SK-MEL-5 (cell line): ENCODE data around the gene CMTR1. TPM values are rescaled to one million over a fixed set of nuclear protein-coding genes. Genes with fewer than 3 reads are reported as not detected.

ENCODE experiments used
- DNase-seq: peaks from one replicate; pipeline ENCODE4 v3.0.0-alpha.2; 2016; ENCODE audit warnings: low read depth, low spot score
- in situ Hi-C: cut with HindIII; loops from 2 replicates; pipeline ENCODE4 v1.10.0; 2016; ENCODE audit warnings: low sequenced_read_pairs, high pct_unique_total_duplicates, low pct_unique_long_range_greater_than_20kb
- total RNA-seq: library from RNA; depleted of rRNA; stranded (reverse); fragments of >200 nt; shearing (Covaris generic); gene quantifications from 2 replicates; pipeline ENCODE4 v1.2.3, GENCODE V29; 2014

CMTR1 gene
- total RNA-seq, 1 experiment from 2014 or later, result 32.9 TPM

DNA sequence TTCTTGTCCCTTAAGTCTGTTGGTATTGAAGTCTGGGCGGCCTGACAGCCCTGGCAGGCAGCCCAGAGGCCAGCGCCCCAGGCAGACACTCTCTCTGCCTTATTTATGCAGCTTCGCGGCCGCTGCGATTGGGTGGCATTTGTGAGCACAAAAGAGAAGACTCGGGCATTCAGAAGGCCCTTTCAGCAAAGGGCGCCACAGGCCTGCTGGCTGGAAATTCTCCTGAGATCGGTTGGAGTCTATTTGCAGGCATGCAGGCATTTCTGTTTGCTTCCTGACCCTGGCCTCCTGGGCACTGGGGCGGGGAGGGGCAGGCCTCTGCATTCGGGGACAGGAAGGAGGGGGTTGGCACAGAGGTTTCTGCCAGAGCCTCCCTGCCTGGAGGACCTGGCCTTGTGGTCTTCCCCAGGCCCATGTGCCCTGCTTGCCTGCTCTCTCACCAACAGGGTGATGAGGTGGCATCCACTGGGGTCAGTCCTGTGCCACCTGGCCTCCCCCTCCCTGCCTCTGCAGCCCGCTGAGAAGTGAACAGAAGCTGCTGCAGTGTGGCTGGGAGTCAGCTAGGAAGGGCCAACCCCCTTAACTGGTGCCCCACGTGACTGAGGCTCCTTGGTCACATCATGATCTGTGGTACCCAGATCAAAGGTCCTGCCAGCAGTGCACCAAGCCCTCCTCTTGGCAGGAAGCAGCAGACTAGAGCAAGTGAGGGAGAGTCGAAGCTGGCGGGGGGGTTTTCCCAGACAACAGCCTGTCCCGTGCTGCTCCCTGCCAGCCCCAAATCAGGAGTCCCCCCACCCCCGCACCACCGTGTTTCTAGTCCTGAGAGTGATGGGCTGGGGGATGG lies 83.3 kb downstream of the CMTR1 start:
- peak; percentile 77 for DNase-seq
- in situ Hi-C loops, result no loop called here

DNA sequence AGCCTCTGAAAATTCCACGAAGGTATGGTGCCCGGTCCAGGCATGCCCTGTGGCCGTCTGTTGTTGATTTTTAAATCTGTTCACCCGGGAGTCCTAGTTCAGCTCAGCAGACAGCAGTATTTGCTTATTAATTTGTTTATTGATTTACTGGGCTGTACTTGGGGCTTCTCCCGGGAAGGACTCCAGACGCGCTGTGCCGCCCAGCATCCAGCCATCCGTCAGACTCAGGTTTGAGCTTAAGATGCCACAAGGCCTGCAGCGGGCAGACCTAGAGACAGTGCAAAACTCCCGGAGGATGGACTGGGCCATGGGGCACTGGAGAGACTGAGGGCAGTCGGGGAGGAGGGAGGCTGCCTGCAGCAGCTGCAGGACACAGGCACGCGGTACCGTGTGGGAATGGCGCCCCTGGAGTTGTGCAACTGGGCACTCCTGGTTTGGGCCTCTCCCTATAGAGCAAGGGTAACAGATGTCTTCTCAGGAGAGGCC lies 83.9 kb downstream of the CMTR1 start:
- in situ Hi-C loops, result no loop called here
- no peak for DNase-seq

DNA sequence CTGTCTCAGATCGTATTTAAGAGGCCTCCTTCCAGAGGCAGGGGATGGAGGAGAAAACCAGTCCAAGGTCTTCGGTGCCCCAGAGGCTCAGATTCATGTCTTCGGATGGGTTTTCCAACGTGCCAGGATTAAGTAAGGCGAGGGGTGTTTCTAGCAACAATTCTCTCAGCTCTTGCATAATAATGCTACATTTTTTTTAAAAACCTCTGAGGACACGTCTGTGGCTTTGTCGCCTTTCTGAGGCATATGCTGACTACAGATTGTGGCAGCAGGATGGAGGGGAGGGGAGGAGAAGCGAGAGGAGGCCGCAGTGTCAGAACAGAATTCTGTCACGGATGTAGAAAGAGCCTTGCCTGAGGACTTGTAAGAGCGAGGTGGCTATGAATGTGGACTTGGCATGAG lies 84.4 kb downstream of the CMTR1 start:
- in situ Hi-C loops, result no loop called here
- DNase-seq, result no peak

DNA sequence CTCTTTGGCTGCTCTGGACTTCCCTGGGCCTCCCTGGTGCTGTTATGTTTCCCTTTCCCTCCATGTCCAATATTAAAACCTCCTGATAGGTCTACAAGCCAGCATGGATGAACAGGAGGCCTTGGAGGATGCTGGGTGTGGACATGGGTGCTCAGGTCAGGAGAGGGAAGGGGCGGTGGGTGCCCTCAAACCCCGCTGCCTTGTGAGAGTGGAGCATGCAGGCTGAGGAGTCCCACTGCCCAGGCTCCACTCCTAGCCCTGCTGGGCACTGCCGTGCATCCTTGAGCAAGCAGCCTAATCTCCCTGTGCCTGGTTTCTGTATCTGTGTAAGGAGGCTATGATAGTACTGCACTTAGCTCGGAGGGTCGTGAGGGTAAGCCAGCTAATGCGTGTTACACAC lies 85.1 kb downstream of the CMTR1 start:
- in situ Hi-C loops, result no loop called here
- no peak for DNase-seq

DNA sequence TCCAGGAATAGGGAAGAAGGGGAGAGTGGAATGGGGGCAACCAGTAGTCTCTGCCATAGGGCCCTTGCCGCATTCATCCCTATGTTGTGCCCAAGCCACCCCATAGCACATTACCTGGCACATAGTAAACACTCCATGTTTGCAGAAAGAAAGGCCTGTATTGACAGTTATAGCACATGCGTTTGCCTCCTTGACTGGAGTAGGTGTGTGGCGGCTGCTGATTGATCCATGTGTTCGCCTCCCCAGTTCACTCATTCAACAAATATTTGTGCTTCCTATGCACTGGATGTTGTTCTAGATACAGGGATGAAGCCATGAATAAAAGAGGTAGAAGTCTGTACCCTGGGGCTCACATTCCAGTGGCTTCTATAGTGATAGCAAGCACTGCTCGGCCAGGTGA lies 86.4 kb downstream of the CMTR1 start:
- no peak for DNase-seq
- in situ Hi-C loops, result no loop called here

DNA sequence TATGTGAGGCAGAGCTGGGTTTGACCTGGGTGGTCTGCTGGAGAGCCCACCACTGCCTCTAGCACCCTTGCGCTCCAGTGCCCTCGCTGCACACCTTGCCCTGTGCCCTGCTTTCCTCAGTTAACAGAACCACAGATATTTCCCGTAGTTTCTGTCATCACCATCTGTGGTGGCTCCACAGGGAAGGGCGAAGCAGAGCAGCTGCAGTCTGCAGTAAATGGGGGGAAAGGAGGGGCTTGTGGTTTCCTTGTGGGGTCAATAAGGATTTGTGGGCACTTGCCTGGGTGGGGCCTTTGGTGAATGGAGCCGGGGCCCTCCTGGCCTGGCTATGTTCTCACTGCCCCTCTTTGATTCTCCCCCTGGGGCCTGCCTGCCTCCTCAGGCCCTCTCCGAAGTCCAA lies 87.9 kb downstream of the CMTR1 start:
- in situ Hi-C loops, result no loop called here
- DNase-seq, result no peak

DNA sequence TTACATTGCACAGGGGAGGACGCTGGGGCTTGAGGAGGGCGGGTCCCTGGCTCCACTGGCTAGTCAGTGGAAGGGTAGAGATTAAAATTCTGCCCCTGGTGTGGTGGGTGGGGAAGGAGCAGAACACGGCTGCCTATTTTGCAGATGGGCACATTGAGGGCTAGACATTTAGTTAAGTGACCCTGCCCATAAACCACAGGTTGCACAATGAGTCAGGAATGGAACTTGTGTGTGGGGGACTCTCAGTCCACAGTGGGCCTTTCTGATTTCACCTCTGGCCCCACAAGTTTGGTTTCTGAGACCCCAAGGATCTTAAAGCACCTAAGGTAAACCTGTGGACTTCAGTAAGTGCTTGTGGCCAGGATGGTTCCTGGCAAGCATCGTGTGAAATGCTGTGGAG lies 88.7 kb downstream of the CMTR1 start:
- DNase-seq, result no peak
- in situ Hi-C loops, result no loop called here

DNA sequence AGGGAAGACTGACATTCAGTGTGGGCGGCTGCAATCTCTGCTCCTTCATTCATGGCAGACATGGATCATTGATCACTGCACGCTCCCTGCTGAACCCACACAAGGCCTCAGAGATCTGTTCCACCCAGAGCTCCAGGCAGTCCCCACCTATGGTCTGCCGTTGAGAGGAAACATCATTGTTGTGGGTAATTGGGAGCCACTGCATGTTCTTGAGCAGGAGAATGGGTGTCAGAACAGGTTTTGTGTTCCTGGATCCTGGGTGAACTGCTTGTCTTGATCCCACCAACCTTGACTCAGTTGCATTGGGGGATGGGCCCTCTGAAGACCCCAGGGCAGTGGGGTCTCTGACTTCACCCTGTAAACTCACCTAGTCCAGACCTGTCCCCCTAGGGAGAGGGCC lies 89.8 kb downstream of the CMTR1 start:
- in situ Hi-C loops, result no loop called here
- DNase-seq, result no peak

DNA sequence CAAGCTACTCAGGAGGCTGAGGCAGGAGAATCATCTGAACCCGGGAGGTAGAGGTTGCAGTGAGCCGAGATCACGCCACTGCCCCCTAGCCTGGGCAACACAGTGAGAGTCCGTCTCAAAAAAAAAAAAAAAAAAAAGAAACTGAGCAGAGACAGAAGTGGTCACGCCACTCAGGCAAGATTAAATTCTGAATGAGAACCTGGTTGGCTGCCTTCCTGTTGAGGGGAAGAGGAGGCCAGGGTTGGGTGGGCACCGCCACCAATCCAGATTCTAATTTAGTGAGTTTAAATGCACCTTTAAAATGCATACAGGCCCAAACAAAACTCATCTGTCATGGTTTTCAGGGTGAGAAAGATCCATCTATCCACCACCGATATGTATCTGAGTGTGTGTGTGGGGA lies 90.4 kb downstream of the CMTR1 start:
- in situ Hi-C loops, result no loop called here
- DNase-seq, result no peak

DNA sequence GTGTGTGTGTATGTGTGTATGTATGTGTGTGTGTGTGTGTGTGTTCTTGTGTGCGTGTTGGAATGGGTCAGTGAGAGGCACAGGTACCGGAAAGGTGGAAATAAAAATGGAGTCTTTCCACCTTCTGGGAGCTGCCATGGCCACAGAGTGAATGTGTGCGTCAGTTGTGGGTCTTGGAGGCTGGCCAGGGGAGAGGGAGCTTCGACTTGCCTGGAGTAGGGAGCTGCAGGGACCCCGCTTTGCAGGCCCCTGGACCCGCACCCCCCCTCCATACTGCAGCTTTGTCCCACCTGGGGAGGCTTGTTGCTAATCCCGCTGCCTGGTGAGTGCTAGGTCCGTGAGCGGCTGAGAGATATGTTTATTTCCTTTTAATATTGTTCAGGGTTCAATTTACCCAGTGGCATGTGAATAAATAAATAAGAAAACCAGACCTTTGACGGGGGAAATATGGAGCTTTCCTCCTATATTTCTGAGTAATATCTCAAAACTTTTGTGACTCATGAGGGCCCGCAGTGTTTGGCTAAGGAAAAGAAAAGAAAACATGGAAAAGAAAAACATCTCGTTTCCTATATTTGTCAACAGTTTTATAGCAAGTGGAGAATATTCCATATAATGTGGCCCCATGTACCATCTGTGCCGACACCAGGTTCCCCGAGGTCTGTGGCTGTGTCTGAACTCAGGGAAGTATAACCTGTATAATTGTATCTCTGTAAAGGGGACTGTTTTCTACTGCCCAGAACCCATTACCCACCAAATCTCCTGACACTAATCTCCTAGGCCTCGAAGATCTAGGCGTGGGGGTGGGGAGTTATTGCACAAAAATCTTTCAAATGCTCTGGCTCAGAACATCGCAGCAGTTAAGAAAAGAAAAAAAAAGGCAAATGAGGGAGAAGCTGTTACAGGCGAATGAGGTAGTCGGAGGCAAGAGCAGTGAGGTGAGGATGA lies 91.3 kb downstream of the CMTR1 start:
- in situ Hi-C loops, result no loop called here
- DNase-seq, result no peak

DNA sequence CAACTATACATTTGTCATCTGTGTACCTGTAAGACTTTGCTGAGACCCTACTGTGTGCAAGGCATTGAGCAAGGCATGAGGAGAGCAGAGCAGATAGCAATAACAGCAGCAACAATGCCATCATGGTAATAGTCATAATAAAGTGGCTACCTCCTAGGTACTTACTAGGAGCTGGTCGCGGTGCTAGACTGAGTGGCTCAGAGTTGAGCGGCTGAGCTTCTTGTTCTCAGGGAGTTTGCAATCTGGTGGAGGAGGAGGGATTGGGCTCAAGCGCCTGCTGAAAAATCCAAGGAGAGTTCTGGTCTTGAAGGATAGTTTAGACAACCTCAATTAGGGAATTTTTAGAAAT lies 91.9 kb downstream of the CMTR1 start:
- in situ Hi-C loops, result no loop called here
- DNase-seq, result no peak

DNA sequence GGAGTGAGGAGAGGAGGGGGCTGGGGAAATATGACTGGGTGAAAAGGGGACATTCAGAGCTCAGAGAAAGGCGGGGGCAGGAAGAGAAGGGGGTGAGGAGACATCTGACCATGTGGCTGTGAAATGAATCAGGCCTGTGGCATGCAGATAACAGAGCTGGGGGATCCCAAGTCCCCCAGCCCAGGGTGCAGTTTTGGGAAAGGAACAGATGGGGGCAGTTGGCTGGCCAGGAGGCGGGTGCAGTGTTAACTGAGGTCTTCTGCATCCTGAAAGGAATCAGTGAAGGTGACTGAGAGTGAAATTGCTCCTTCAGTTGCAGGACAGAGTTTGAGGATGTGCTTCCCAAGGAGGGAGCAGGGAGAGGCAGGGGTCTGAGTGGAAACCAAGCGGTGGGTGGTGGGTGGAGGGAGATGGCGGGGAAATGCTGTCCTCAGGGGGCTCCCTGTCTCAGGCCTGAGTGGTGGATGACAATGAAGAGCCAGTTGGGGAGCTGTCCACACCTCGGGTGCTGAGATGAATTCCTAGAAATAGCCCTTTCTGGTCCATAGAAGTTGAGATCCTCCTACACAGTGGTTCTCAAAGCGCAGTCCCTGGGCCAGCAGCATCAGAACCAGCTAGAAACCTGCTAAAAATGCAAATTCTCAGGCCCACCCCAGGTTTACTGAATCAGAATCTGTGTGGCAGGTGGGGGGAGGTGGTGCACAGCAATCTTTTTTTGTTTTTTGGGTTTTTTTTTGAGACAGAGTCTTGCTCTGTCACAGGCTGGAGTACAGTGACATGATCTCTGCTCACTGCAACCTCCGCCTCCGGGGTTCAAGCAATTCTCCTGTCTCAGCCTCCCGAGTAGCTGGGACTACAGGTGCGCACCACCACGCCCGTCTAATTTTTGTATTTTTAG lies 92.7 kb downstream of the CMTR1 start:
- in situ Hi-C loops, result no loop called here
- no peak for DNase-seq

DNA sequence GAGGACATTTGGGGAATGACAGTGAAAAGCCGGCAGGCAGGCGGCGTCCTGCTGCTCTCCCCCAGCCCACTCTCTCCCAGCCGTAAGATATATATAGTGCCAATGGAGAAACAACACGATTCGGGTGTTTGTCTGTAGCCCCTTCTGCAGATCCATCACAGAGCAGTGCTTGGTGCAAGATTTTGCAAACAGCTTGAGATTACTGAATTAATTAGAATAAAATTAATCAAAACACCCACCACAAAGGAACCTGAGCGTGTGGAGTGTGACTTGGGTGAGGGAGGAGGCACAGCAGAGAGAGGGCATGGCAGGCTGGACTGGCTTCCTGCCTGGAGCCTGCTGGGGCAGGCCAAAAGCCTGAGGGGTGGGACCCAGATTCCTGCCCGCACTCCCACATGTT lies 95.5 kb downstream of the CMTR1 start:
- in situ Hi-C loops, result no loop called here
- no peak for DNase-seq

DNA sequence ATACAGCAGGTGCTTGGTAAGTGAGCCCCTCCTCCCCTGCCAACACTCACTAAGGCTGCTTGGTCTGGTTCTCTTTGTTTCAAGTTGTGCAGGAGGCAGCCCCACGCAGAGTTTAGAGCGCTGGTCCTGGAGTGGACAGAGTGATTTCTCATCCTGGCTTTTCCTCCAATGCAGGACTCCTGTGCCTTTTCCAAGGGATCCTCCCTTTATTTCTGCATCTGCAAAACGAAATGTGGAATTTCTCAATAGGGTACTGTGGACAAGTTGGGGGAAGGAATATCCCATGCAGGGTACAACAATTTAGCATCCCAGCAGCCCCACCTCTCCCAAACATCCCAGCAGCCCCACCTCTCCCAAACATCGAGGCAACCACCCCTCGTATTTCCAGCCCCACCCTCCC lies 97.3 kb downstream of the CMTR1 start:
- in situ Hi-C loops, result no loop called here

DNA sequence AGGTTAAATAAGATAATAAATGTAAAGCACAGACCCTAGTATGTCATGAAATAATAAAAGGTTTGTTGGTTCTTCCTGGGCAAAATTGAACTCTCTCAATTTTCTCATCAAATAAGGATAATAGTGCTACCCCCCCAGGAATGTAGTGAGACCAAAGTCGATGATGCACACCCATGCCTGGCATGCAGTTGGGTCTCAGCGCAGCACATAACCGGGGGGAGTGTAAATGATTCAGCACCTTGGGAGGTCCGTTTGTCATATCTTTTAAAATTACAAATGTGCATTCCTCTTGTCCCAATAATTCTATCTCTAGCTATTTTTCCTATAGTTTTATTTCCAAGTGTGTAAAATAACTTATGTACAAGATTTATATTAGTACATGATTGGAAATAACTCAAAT lies 98.0 kb downstream of the CMTR1 start:
- DNase-seq, result no peak
- in situ Hi-C loops, result no loop called here

More for the DNA sequence above, 97.3 kb downstream of the CMTR1 start:
- DNase-seq, result no peak
